RWPE2 (cell line): Measurements from ENCODE around the gene XIST.

ENCODE experiments used
- ATAC-seq: fragments of 200-7000 bp; cut with Tn5 transposase; 3 replicates; pipeline ENCODE4 v1.9.1; 2021; ENCODE audit warnings: low read depth
- DNase-seq: peaks from one replicate; pipeline ENCODE4 v3.0.0-alpha.2; 2020; ENCODE audit warnings: low spot score
- H3K27ac ChIP-seq: fragments of 450-650 bp; 2 replicates; pipeline ENCODE4 v1.5.1; 2017; ENCODE audit warnings: mild to moderate bottlenecking; ENCODE audit not compliant: poor library complexity, severe bottlenecking
- H3K27me3 ChIP-seq: fragments of 250-450 bp; sonication (Bioruptor Pico); 2 replicates; pipeline ENCODE4 v1.5.1; 2021; ENCODE audit warnings: mild to moderate bottlenecking, moderate library complexity; ENCODE audit not compliant: insufficient read depth, poor library complexity, severe bottlenecking
- H3K36me3 ChIP-seq: fragments of 250-450 bp; sonication (Bioruptor Pico); 2 replicates; pipeline ENCODE4 v1.5.1; 2020; ENCODE audit warnings: low read depth, mild to moderate bottlenecking, moderate library complexity
- H3K4me1 ChIP-seq: fragments of 250-450 bp; sonication (Bioruptor Pico); 2 replicates; pipeline ENCODE4 v1.5.1; 2021; ENCODE audit warnings: mild to moderate bottlenecking, moderate library complexity; ENCODE audit not compliant: insufficient read depth, poor library complexity, severe bottlenecking
- H3K4me3 ChIP-seq: fragments of 250-450 bp; sonication (Bioruptor Pico); 2 replicates; pipeline ENCODE4 v1.5.1; 2021; ENCODE audit warnings: mild to moderate bottlenecking, moderate library complexity; ENCODE audit not compliant: severe bottlenecking
- H3K9me3 ChIP-seq: fragments of 250-450 bp; sonication (Bioruptor Pico); 2 replicates; pipeline ENCODE4 v1.5.1; 2021; ENCODE audit warnings: mild to moderate bottlenecking, moderate library complexity; ENCODE audit not compliant: severe bottlenecking
- TF ChIP-seq, protein P1 (sequence below): fragments of 450-650 bp; IDR thresholded peaks from one replicate; pipeline ENCODE4 v1.5.1; 2017; ENCODE audit warnings: mild to moderate bottlenecking, moderate library complexity; ENCODE audit not compliant: poor library complexity, severe bottlenecking

XIST gene

GRCh38 chrX:73840120-73840924 is 12.2 kb downstream of the XIST start:
- ATAC-seq (no peak), DNase-seq (no peak)
- Histone ChIP-seq H3K9me3 (no peaks in the 10 kb centered on the region), H3K4me1 (no peaks in the 10 kb centered on the region), H3K4me3 (no peak overlapping the region), H3K27ac (no peak overlapping the region), H3K36me3 (no peaks in the 10 kb centered on the region), H3K27me3 (no peaks in the 10 kb centered on the region)
- TF ChIP-seq, protein P1, sequence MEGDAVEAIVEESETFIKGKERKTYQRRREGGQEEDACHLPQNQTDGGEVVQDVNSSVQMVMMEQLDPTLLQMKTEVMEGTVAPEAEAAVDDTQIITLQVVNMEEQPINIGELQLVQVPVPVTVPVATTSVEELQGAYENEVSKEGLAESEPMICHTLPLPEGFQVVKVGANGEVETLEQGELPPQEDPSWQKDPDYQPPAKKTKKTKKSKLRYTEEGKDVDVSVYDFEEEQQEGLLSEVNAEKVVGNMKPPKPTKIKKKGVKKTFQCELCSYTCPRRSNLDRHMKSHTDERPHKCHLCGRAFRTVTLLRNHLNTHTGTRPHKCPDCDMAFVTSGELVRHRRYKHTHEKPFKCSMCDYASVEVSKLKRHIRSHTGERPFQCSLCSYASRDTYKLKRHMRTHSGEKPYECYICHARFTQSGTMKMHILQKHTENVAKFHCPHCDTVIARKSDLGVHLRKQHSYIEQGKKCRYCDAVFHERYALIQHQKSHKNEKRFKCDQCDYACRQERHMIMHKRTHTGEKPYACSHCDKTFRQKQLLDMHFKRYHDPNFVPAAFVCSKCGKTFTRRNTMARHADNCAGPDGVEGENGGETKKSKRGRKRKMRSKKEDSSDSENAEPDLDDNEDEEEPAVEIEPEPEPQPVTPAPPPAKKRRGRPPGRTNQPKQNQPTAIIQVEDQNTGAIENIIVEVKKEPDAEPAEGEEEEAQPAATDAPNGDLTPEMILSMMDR = no peak

GRCh38 chrX:73839152-73839551 is 13.4 kb downstream of the XIST start:
- DNase-seq = no peak
- H3K27me3 ChIP-seq = no peaks in the 10 kb centered on the region
- no peak for ATAC-seq
- H3K4me1 ChIP-seq = no peaks in the 10 kb centered on the region
- no peak overlapping the region for H3K4me3 ChIP-seq
- no peak overlapping the region for H3K27ac ChIP-seq
- H3K9me3 ChIP-seq = no peaks in the 10 kb centered on the region
- no peaks in the 10 kb centered on the region for H3K36me3 ChIP-seq
- TF ChIP-seq, protein P1 = no peak

DNA sequence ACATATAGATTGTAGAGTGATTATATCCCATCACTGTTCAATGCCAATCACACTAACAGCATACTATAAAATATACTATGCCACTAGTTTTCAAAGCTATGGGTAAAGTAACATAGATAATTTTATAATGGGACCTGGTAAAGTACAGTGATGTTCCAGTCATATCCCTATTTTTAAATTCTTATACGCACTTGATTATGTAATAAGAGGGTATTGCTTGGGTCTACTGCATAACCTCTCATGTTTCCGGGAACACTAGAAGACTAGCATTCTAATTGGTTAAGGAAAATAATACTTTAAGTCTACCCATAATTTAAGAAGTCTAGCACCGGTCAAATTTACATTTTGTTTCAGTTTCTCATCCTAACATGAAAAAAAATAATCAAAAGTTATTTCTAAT is 14.4 kb downstream of the XIST start:
- no peaks in the 10 kb centered on the region for H3K4me1 ChIP-seq
- no peaks in the 10 kb centered on the region for H3K27me3 ChIP-seq
- DNase-seq (no peak), ATAC-seq (no peak)
- TF ChIP-seq, protein P1 = no peak
- H3K9me3 ChIP-seq = no peaks in the 10 kb centered on the region
- no peak overlapping the region for H3K27ac ChIP-seq
- no peak overlapping the region for H3K4me3 ChIP-seq
- H3K36me3 ChIP-seq = no peaks in the 10 kb centered on the region

DNA sequence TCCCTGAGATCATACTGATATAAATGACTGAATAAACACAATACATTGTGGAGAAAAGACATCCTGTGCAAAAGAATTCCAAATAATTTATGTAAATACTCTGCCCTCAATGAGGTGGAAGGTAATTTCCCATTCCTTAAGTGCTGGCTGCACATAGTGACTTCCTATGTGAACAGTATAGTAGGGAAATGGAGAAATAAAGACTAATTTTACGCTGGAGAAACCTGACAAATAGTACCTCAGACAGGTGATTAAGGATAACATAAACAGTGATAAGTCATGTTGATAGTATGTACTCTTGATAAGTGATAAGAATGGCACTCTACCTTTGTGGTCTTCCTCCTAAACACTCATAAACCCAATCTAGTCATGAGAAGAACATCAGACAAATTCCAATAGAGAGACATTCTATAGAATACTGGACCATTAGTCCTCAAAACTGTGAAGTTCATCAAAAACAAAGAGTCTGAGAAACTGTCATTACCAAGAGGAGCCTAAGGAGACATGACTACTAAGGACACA is 15.5 kb downstream of the XIST start:
- Histone ChIP-seq H3K27me3 (no peaks in the 10 kb centered on the region), H3K36me3 (no peaks in the 10 kb centered on the region), H3K27ac (no peak overlapping the region), H3K4me1 (no peaks in the 10 kb centered on the region), H3K4me3 (no peak overlapping the region), H3K9me3 (no peaks in the 10 kb centered on the region)
- no peak for DNase-seq
- TF ChIP-seq, protein P1 = no peak
- no peak for ATAC-seq

DNA sequence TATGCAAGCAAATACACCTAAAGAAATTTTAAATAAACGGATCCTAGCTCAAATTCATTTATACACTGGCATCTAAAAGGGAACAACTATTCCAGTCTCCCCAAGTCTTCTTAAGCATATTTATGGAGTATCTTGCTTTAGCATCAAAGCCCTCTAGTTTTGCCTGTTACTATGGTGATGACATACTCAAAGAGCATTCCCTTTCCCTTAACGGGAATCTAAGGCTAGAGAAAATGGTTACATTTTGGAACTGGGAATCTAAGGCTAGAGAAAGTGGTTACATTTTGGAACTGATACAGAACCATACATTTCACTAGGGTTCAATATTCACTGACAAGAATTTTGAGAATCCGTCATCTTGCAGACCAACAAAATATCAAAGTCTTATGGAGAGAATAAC is 18.3 kb downstream of the XIST start:
- no peak overlapping the region for H3K4me3 ChIP-seq
- H3K36me3 ChIP-seq = no peaks in the 10 kb centered on the region
- TF ChIP-seq, protein P1 = no peak

More for the DNA sequence above, 18.3 kb downstream of the XIST start:
- ATAC-seq = no peak
- H3K27me3 ChIP-seq = no peaks in the 10 kb centered on the region
- DNase-seq = no peak
- no peaks in the 10 kb centered on the region for H3K9me3 ChIP-seq
- no peak overlapping the region for H3K27ac ChIP-seq
- no peaks in the 10 kb centered on the region for H3K4me1 ChIP-seq
